A673 (cell line): ENCODE measurements around the gene RPS6KA2. TPM values are rescaled to one million over a fixed set of nuclear protein-coding genes. Genes with fewer than 3 reads are reported as not detected.

Experiments used
- BruUV-seq: library from RNA; stranded (reverse); fragments of 400-500 nt; replicated peaks from 2 replicates; lab custom pipeline; 2021; lab: Mats Ljungman, UMichigan
- CTCF ChIA-PET: fragments of 300-600 bp; sonication (Branson Sonifier 250); formaldehyde crosslinking; loops from one replicate; lab custom pipeline; 2022; ENCODE audit warnings: antibody characterized with exemption; lab: Charles Lee
- POLR2A ChIA-PET: fragments of 300-600 bp; sonication (Branson Sonifier 250); formaldehyde crosslinking; loops from one replicate; lab custom pipeline; 2022; ENCODE audit warnings: antibody characterized with exemption; ENCODE audit not compliant: low non-redundant PET; lab: Charles Lee
- DNase-seq: peaks from one replicate; pipeline ENCODE4 v3.0.0-alpha.2; 2015; ENCODE audit warnings: low spot score
- H3K27ac ChIP-seq: fragments of 200-600 bp; sonication (generic); 2 replicates; pipeline ENCODE4 v1.5.1; 2016; ENCODE audit warnings: mixed run types, low read depth, mild to moderate bottlenecking, mixed read lengths, antibody characterized with exemption, low read length; ENCODE audit not compliant: poor library complexity, severe bottlenecking
- H3K27me3 ChIP-seq: fragments of 200-600 bp; sonication (generic); replicated peaks from 2 replicates; pipeline ENCODE4 v1.6.1; 2017; ENCODE audit warnings: mixed run types, low read depth, mild to moderate bottlenecking, mixed read lengths, antibody characterized with exemption, low read length; ENCODE audit not compliant: insufficient read depth, poor library complexity
- H3K36me3 ChIP-seq: fragments of 200-600 bp; sonication (generic); 2 replicates; pipeline ENCODE4 v1.6.1; 2016; ENCODE audit warnings: mixed run types, mild to moderate bottlenecking, mixed read lengths, antibody characterized with exemption, low read length; ENCODE audit not compliant: insufficient read depth, poor library complexity, severe bottlenecking
- H3K4me1 ChIP-seq: fragments of 200-600 bp; sonication (generic); 2 replicates; pipeline ENCODE4 v1.6.1; 2017; ENCODE audit warnings: mixed run types, mild to moderate bottlenecking, mixed read lengths, antibody characterized with exemption, low read length; ENCODE audit not compliant: insufficient read depth, poor library complexity, severe bottlenecking
- H3K4me3 ChIP-seq: fragments of 200-600 bp; sonication (generic); 2 replicates; pipeline ENCODE4 v1.5.1; 2016; ENCODE audit warnings: low read depth, mixed run types, mild to moderate bottlenecking, mixed read lengths, low read length; ENCODE audit not compliant: poor library complexity, severe bottlenecking
- H3K9me3 ChIP-seq: fragments of 200-600 bp; sonication (generic); 2 replicates; pipeline ENCODE4 v1.6.1; 2016; ENCODE audit warnings: mixed run types, low read depth, mild to moderate bottlenecking, mixed read lengths, antibody characterized with exemption, low read length; ENCODE audit not compliant: poor library complexity, severe bottlenecking
- CTCF ChIP-seq: fragments of 300-800, 200-600 bp; sonication (generic); conservative IDR thresholded peaks from 2 replicates; pipeline ENCODE4 v1.5.1; 2017; ENCODE audit warnings: low read depth, mild to moderate bottlenecking, antibody characterized with exemption, low read length, moderate library complexity, mixed read lengths
- EZH2 ChIP-seq: fragments of 200-600 bp; sonication (generic); IDR thresholded peaks from 2 replicates; pipeline ENCODE4 v1.6.1; 2017; ENCODE audit warnings: borderline replicate concordance, low read depth, mild to moderate bottlenecking, mixed read lengths, antibody characterized with exemption, low read length; ENCODE audit not compliant: poor library complexity, severe bottlenecking
- intact Hi-C: fragments of 100-400 bp; cut with micrococcal nuclease; formaldehyde crosslinking; loops from one replicate; pipeline ENCODE4 v1.10.0; 2022; ENCODE audit not compliant: unreplicated experiment
- total RNA-seq: library from RNA; stranded (reverse); gene quantifications from 2 replicates; pipeline ENCODE4 v1.2.3, GENCODE V29; 2021

RPS6KA2 gene
- total RNA-seq, 1 experiment from 2014 or later = 30.1 TPM

GRCh38 chr6:166504100-166504499 is 123.0 kb downstream of the RPS6KA2 start:
- Histone ChIP-seq H3K4me3 (no peak overlapping the region), H3K9me3 (no peaks in the 10 kb centered on the region), H3K27ac (no peak overlapping the region), H3K4me1 (no peaks in the 10 kb centered on the region), H3K36me3 (peaks cover 3% of the 10 kb centered on the region), H3K27me3 (no peaks in the 10 kb centered on the region)
- CTCF ChIA-PET = no interaction called here
- TF ChIP-seq CTCF = no peak
- no peak for TF ChIP-seq EZH2
- intact Hi-C loops = no loop called here
- DNase-seq = no peak
- no TSS peak for BruUV-seq
- POLR2A ChIA-PET = no interaction called here

- TF ChIP-seq CTCF (no peak), EZH2 (no peak)
- ChIA-PET POLR2A (no interaction called here), CTCF (no interaction called here)
- Histone ChIP-seq H3K36me3 (peaks cover 3% of the 10 kb centered on the region), H3K4me3 (no peak overlapping the region), H3K4me1 (no peaks in the 10 kb centered on the region), H3K27me3 (no peaks in the 10 kb centered on the region), H3K9me3 (no peaks in the 10 kb centered on the region), H3K27ac (no peak overlapping the region)
- intact Hi-C loops = no loop called here
- BruUV-seq = no TSS peak
- DNase-seq = no peak
Observed at GRCh38 chr6:166503167-166503744, 123.8 kb downstream of the RPS6KA2 start.

- intact Hi-C loops = no loop called here
- ChIA-PET POLR2A (no interaction called here), CTCF (no interaction called here)
- no peak overlapping the region for H3K27ac ChIP-seq
- BruUV-seq = no TSS peak
- DNase-seq = no peak
- H3K4me3 ChIP-seq = no peak overlapping the region
- no peaks in the 10 kb centered on the region for H3K9me3 ChIP-seq
- no peaks in the 10 kb centered on the region for H3K4me1 ChIP-seq
- no peaks in the 10 kb centered on the region for H3K27me3 ChIP-seq
- peaks cover 3% of the 10 kb centered on the region for H3K36me3 ChIP-seq
- TF ChIP-seq EZH2 = no peak
- TF ChIP-seq CTCF = no peak
Observed at GRCh38 chr6:166502453-166502852, 124.6 kb downstream of the RPS6KA2 start.
